K562 (cell line): ENCODE results near the gene NUP98. TPM values are rescaled to one million over a fixed set of nuclear protein-coding genes. Genes with fewer than 3 reads are reported as not detected.

Source experiments
- ATAC-seq: fragments of 200-7000 bp; cut with Tn5 transposase; 3 replicates; pipeline ENCODE4 v1.9.1; 2020; ENCODE audit warnings: moderate library complexity
- BruUV-seq: library from RNA; stranded (reverse); fragments of 400-500 nt; replicated peaks from 2 replicates; lab custom pipeline; 2021; lab: Mats Ljungman, UMichigan
- CTCF ChIA-PET: fragments of 300-600 bp; formaldehyde crosslinking; extraction: SDS; loops from one replicate; lab custom pipeline; 2021; ENCODE audit warnings: low intra/inter-chr PET ratio; lab: Yijun Ruan, JAX
- POLR2A ChIA-PET: fragments of 300-600, 350-650 bp; sonication (Branson Sonifier 250); formaldehyde crosslinking; extraction: SDS; loops from one replicate; lab custom pipeline; 2021; ENCODE audit warnings: antibody characterized with exemption, inconsistent platforms; lab: Yijun Ruan, JAX
- DNase-seq, 4 experiments: peaks; one replicate each; pipeline versions ENCODE4 v3.0.0 to v3.0.0-alpha.2; 2011 to 2018; ENCODE audit warnings: low spot score in 3 of 4, mixed read lengths in 3 of 4; ENCODE audit errors: extremely low read depth in 1 of 4
- FAIRE-seq: peaks from 2 replicates; lab custom pipeline; 2011; peaks lifted over from hg19 to GRCh38; lab: Jason Lieb, UNC
- H2AFZ ChIP-seq: 2 replicates; pipeline ENCODE4 v1.6.0; 2011; ENCODE audit warnings: low read depth, low read length, control low read depth, inconsistent platforms
- H3K27ac ChIP-seq: fragments of 200-600 bp; 3 replicates; pipeline ENCODE4 v1.8.0; 2011; ENCODE audit warnings: low read depth, mild to moderate bottlenecking, control low read depth, inconsistent platforms, low read length, moderate library complexity, mixed read lengths; ENCODE audit errors: extremely low read depth
- H3K27me3 ChIP-seq, 2 experiments: fragments of 300-600 bp in 1 of 2; 2 replicates in 1 of 2; 3 replicates in 1 of 2; pipeline versions ENCODE4 v1.6.0 to v1.8.0; 2011; ENCODE audit warnings: inconsistent platforms in 2 of 2, low read length in 2 of 2, mild to moderate bottlenecking in 1 of 2, mixed read lengths in 1 of 2, moderate library complexity in 1 of 2; ENCODE audit not compliant: control insufficient read depth in 2 of 2, insufficient read depth in 2 of 2
- H3K36me3 ChIP-seq: fragments of 300-600 bp; 3 replicates; pipeline ENCODE4 v1.8.0; 2011; ENCODE audit warnings: mild to moderate bottlenecking, low read length, inconsistent platforms; ENCODE audit not compliant: control insufficient read depth, insufficient read depth
- H3K4me1 ChIP-seq, 2 experiments: fragments of 200-600 bp in 1 of 2; replicated peaks in 1 of 2; 2 replicates in 1 of 2; 3 replicates in 1 of 2; pipeline versions ENCODE4 v1.5.1 to v1.8.0; 2011; ENCODE audit warnings: inconsistent platforms in 2 of 2, low read length in 2 of 2, mild to moderate bottlenecking in 1 of 2, mixed read lengths in 1 of 2, moderate library complexity in 1 of 2; ENCODE audit not compliant: control insufficient read depth in 2 of 2, insufficient read depth in 2 of 2
- H3K4me2 ChIP-seq: 2 replicates; pipeline ENCODE4 v1.6.1; 2011; ENCODE audit warnings: low read length, control low read depth, inconsistent platforms, mixed read lengths; ENCODE audit not compliant: insufficient read depth
- H3K4me3 ChIP-seq: fragments of 200-600 bp; sonication (generic), shearing (Covaris generic); 2 replicates; pipeline ENCODE4 v1.5.1; 2016; ENCODE audit warnings: control low read depth, inconsistent platforms
- H3K79me2 ChIP-seq: fragments of 200-600 bp; 3 replicates; pipeline ENCODE4 v1.8.0; 2011; ENCODE audit warnings: low read length, inconsistent platforms; ENCODE audit not compliant: control insufficient read depth, insufficient read depth
- H3K9ac ChIP-seq, 2 experiments: 2 replicates each; pipeline versions ENCODE4 v1.6.0 to v1.6.1; 2011; ENCODE audit warnings: low read depth in 2 of 2, low read length in 2 of 2, control low read depth in 1 of 2, inconsistent platforms in 1 of 2, mild to moderate bottlenecking in 1 of 2, mixed read lengths in 1 of 2; ENCODE audit not compliant: insufficient read depth in 1 of 2
- H3K9me1 ChIP-seq: one replicate; pipeline ENCODE4 v1.6.0; 2011; ENCODE audit warnings: inconsistent platforms, mild to moderate bottlenecking, low read length, moderate library complexity; ENCODE audit not compliant: control insufficient read depth, insufficient read depth
- H3K9me3 ChIP-seq: replicated peaks from 2 replicates; pipeline ENCODE4 v1.5.1; 2011; ENCODE audit warnings: low read depth, low read length, inconsistent platforms; ENCODE audit not compliant: control insufficient read depth, insufficient read depth
- H4K20me1 ChIP-seq: replicated peaks from 2 replicates; pipeline ENCODE4 v1.6.1; 2011; ENCODE audit warnings: low read length, inconsistent platforms, mixed read lengths; ENCODE audit not compliant: control insufficient read depth, insufficient read depth
- DDX20 ChIP-seq: fragments of 450-650 bp; IDR thresholded peaks from 2 replicates; pipeline ENCODE4 v1.6.1; 2016; ENCODE audit warnings: missing genetic modification characterization, low read depth, mild to moderate bottlenecking, missing compliant biosample characterization, moderate library complexity
- DMBX1 ChIP-seq: fragments of 250-450 bp; sonication (Bioruptor Pico); IDR thresholded peaks from 2 replicates; pipeline ENCODE4 v1.8.0; 2022; ENCODE audit warnings: inconsistent platforms, mild to moderate bottlenecking, moderate library complexity, borderline replicate concordance
- NR4A1 ChIP-seq, 2 experiments: fragments of 250-450 bp in 1 of 2; fragments of 450-650 bp in 1 of 2; sonication (Bioruptor Pico) in 1 of 2; IDR thresholded peaks; 2 replicates each; pipeline versions ENCODE4 v1.4.0 to v1.6.1; 2016 to 2020; ENCODE audit warnings: mild to moderate bottlenecking in 2 of 2, missing compliant biosample characterization in 1 of 2, missing genetic modification characterization in 1 of 2, moderate library complexity in 1 of 2
- PRMT5 ChIP-seq: sonication (generic); formaldehyde crosslinking; IDR thresholded peaks from 2 replicates; pipeline ENCODE4 v1.5.0; 2020; ENCODE audit warnings: missing genetic modification reagents
- RB1 ChIP-seq: fragments of 450-650 bp; IDR thresholded peaks from 2 replicates; pipeline ENCODE4 v1.6.1; 2017; ENCODE audit warnings: low read depth, mild to moderate bottlenecking
- SMC3 ChIP-seq: conservative IDR thresholded peaks from 2 replicates; pipeline ENCODE4 v1.6.1; 2011; ENCODE audit warnings: low read depth, low read length, improper control_type of control experiment; ENCODE audit not compliant: insufficient read depth
- SUPT5H ChIP-seq: fragments of 450-650 bp; IDR thresholded peaks from 2 replicates; pipeline ENCODE4 v1.6.1; 2016
- ZBTB17 ChIP-seq: fragments of 450-650 bp; formaldehyde crosslinking; IDR thresholded peaks from 2 replicates; pipeline ENCODE4 v1.4.0; 2020; ENCODE audit warnings: mild to moderate bottlenecking
- ZFX ChIP-seq: sonication (generic); formaldehyde crosslinking; IDR thresholded peaks from 2 replicates; pipeline ENCODE4 v1.8.0; 2022; ENCODE audit warnings: mild to moderate bottlenecking, missing genetic modification reagents, moderate library complexity
- ZNF134 ChIP-seq: fragments of 250-450 bp; sonication (Bioruptor Pico); conservative IDR thresholded peaks from 2 replicates; pipeline ENCODE4 v1.4.0; 2020
- ZNF75A ChIP-seq: fragments of 450-650 bp; formaldehyde crosslinking; IDR thresholded peaks from 2 replicates; pipeline ENCODE4 v1.4.0; 2020; ENCODE audit warnings: mild to moderate bottlenecking
- ZNF76 ChIP-seq: fragments of 250-450 bp; sonication (Bioruptor Pico); IDR thresholded peaks from 2 replicates; pipeline ENCODE4 v1.4.0; 2020; ENCODE audit warnings: mild to moderate bottlenecking, moderate library complexity, borderline replicate concordance
- WGBS: fragments of 100-300 bp; shearing (Covaris generic); methylation state at CpG from one replicate; pipeline ENCODE4 v1.1.6; 2016; ENCODE audit warnings: low coverage, mixed read lengths; ENCODE audit not compliant: insufficient coverage; ENCODE audit errors: missing lambda C conversion rate; 5-methylcytosine and 5-hydroxymethylcytosine counted together
- in situ Hi-C: fragments of 300-500 bp; cut with MboI; formaldehyde crosslinking; loops from 4 replicates; pipeline ENCODE4 v1.15.0; 2018; ENCODE audit warnings: inconsistent platforms, mixed read lengths
- intact Hi-C: fragments of 100-400 bp; cut with micrococcal nuclease; formaldehyde crosslinking; loops from 2 replicates; pipeline ENCODE4 v1.14.2; 2022
- polyA plus RNA-seq, 8 experiments: library from polyadenylated mRNA; depleted of rRNA in 4 of 8; stranded (reverse) in 5 of 8; unstranded in 3 of 8; fragments of >200 nt; fragmentation: Nextera tagmentation in 2 of 8; fragmentation: Illumina TruSeq in 1 of 8; extraction: Ambion mirVana in 2 of 8; extraction: Trizol in 1 of 8; gene quantifications; 2 replicates each; pipeline versions ENCODE4 v1.2.1 to v1.2.3, GENCODE V29; 2011 to 2014; ENCODE audit warnings: inconsistent platforms in 1 of 8, missing spikeins in 1 of 8
- total RNA-seq, 7 experiments: library from RNA; depleted of rRNA in 6 of 7; stranded (reverse); fragments of >200 nt in 6 of 7; fragmentation: Illumina TruSeq in 2 of 7; extraction: Trizol in 2 of 7; gene quantifications; 2 replicates each; pipeline versions ENCODE4 v1.2.1 to v1.2.3, GENCODE V29; 2011 to 2021; ENCODE audit warnings: low replicate concordance in 1 of 7
- TF ChIP-seq, protein P1 (sequence below): fragments of 450-650 bp; IDR thresholded peaks from 2 replicates; pipeline ENCODE4 v1.6.1; 2016; ENCODE audit warnings: missing biosample characterization, missing genetic modification characterization
- TF ChIP-seq, protein P2 (sequence below): fragments of 450-650 bp; conservative IDR thresholded peaks from 2 replicates; pipeline ENCODE4 v1.6.1; 2016; ENCODE audit warnings: missing genetic modification characterization, low read depth, mild to moderate bottlenecking, missing compliant biosample characterization, moderate library complexity
- TF ChIP-seq, protein P3 (sequence below): IDR thresholded peaks from 2 replicates; pipeline ENCODE4 v1.6.1; 2016; ENCODE audit warnings: missing genetic modification characterization, missing compliant biosample characterization
- TF ChIP-seq, protein P4 (sequence below): sonication (generic); formaldehyde crosslinking; IDR thresholded peaks from 2 replicates; pipeline ENCODE4 v1.8.0; 2022; ENCODE audit warnings: missing genetic modification reagents, mild to moderate bottlenecking, borderline replicate concordance

The NUP98 gene
- total and polyA plus RNA-seq, 9 of the 15 experiments (the other 6 are each of a cell fraction or from before 2014, with no cell fraction given) = 45.1 to 196 (median 130) TPM

DNA sequence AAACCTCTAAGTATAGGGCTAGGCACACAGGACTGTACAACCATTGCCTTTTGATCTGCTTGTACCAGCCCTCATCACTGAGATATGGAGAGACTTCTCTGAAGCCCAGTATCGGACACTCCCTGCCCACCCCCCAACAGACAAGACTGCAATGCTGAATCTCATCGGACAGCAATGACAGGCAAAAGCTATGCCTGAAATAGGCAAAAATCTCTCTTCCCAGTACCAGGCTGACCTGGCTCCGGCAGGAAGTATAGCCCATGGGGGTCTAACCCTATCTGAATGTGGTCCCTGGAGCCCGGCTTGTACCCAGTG lies 37.0 kb upstream of the NUP98 start:
- 0% methylated on average over 4 of the region's 4 CpGs for WGBS
- H2AFZ ChIP-seq = no peak overlapping the region
- no peaks in the 10 kb centered on the region for H3K27me3 ChIP-seq
- H3K9ac ChIP-seq = peak overlapping the region; percentile 76 to 77; a peak in 3 of 4 replicates
- H3K79me2 ChIP-seq = peaks cover 99% of the 10 kb centered on the region
- H3K9me1 ChIP-seq = no peaks in the 10 kb centered on the region
- DNase-seq (no peak), FAIRE-seq (no peak), ATAC-seq (peak; percentile 24)
- peak overlapping the region; percentile 36 for H3K4me3 ChIP-seq
- in situ Hi-C loops (no loop called here), intact Hi-C loops (loop anchor here (1.0 kb wide), 1 partner anchor 10 kb away; no protein-coding TSS in a partner anchor)
- peak overlapping the region; percentile 82 for H3K4me2 ChIP-seq
- no peaks in the 10 kb centered on the region for H3K9me3 ChIP-seq
- H4K20me1 ChIP-seq = no peaks in the 10 kb centered on the region; the same call in 1 of the 2 replicates
- POLR2A ChIA-PET = interaction anchor here (0.5 to 2.5 kb wide), 5 partner anchors 9 to 27 kb away, joined by 3 to 8 read pairs (median 7); no protein-coding TSS in a partner anchor
- CTCF ChIA-PET = no interaction called here
- BruUV-seq = no TSS peak
- peak overlapping the region; percentile 94 for H3K27ac ChIP-seq
- H3K36me3 ChIP-seq = peaks cover 84% of the 10 kb centered on the region
- peaks cover 53 to 81% of the 10 kb centered on the region in 2 experiments for H3K4me1 ChIP-seq
- TF ChIP-seq ZFX (CRISPR knock-in tag) (0 out of 2 replicates have a peak, but pooled peaks have one; percentile 63), RB1 (no peak), DMBX1 (CRISPR knock-in tag) (peak; percentile 93), SUPT5H (0 out of 2 replicates have a peak, but pooled peaks have one; percentile 64), ZNF75A (CRISPR knock-in tag) (peak; percentile 8; the same call in 1 of the 2 replicates), NR4A1 (CRISPR knock-in tag; IDR thresholded peaks at IDR 0.05) (no peak), NR4A1 (tag; IDR thresholded peaks at IDR 0.05) (0 out of 2 replicates have a peak, but pooled peaks have one; percentile 22), PRMT5 (CRISPR knock-in tag) (no peak), SMC3 (0 out of 2 replicates have a peak, but pooled peaks have one; percentile 13), ZNF134 (CRISPR knock-in tag) (peak; percentile 40; the same call in 1 of the 2 replicates), DDX20 (0 out of 2 replicates have a peak, but pooled peaks have one; percentile 9), ZNF76 (no peak), ZBTB17 (CRISPR knock-in tag) (0 out of 2 replicates have a peak, but pooled peaks have one; percentile 79)
- TF ChIP-seq, protein P1, sequence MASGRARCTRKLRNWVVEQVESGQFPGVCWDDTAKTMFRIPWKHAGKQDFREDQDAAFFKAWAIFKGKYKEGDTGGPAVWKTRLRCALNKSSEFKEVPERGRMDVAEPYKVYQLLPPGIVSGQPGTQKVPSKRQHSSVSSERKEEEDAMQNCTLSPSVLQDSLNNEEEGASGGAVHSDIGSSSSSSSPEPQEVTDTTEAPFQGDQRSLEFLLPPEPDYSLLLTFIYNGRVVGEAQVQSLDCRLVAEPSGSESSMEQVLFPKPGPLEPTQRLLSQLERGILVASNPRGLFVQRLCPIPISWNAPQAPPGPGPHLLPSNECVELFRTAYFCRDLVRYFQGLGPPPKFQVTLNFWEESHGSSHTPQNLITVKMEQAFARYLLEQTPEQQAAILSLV (tag) = 0 out of 2 replicates have a peak, but pooled peaks have one; percentile 23
- TF ChIP-seq, protein P2, sequence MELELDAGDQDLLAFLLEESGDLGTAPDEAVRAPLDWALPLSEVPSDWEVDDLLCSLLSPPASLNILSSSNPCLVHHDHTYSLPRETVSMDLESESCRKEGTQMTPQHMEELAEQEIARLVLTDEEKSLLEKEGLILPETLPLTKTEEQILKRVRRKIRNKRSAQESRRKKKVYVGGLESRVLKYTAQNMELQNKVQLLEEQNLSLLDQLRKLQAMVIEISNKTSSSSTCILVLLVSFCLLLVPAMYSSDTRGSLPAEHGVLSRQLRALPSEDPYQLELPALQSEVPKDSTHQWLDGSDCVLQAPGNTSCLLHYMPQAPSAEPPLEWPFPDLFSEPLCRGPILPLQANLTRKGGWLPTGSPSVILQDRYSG (tag) = 0 out of 2 replicates have a peak, but pooled peaks have one; percentile 31
- TF ChIP-seq, protein P3, sequence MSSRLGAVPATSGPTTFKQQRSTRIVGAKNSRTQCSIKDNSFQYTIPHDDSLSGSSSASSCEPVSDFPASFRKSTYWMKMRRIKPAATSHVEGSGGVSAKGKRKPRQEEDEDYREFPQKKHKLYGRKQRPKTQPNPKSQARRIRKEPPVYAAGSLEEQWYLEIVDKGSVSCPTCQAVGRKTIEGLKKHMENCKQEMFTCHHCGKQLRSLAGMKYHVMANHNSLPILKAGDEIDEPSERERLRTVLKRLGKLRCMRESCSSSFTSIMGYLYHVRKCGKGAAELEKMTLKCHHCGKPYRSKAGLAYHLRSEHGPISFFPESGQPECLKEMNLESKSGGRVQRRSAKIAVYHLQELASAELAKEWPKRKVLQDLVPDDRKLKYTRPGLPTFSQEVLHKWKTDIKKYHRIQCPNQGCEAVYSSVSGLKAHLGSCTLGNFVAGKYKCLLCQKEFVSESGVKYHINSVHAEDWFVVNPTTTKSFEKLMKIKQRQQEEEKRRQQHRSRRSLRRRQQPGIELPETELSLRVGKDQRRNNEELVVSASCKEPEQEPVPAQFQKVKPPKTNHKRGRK (tag) = no peak
- TF ChIP-seq, protein P4, sequence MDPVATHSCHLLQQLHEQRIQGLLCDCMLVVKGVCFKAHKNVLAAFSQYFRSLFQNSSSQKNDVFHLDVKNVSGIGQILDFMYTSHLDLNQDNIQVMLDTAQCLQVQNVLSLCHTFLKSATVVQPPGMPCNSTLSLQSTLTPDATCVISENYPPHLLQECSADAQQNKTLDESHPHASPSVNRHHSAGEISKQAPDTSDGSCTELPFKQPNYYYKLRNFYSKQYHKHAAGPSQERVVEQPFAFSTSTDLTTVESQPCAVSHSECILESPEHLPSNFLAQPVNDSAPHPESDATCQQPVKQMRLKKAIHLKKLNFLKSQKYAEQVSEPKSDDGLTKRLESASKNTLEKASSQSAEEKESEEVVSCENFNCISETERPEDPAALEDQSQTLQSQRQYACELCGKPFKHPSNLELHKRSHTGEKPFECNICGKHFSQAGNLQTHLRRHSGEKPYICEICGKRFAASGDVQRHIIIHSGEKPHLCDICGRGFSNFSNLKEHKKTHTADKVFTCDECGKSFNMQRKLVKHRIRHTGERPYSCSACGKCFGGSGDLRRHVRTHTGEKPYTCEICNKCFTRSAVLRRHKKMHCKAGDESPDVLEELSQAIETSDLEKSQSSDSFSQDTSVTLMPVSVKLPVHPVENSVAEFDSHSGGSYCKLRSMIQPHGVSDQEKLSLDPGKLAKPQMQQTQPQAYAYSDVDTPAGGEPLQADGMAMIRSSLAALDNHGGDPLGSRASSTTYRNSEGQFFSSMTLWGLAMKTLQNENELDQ (CRISPR knock-in tag) = no peak
